GM18505 (cell line): ENCODE results near the gene SMG6.

ENCODE experiments used
- ATAC-seq: cut with Tn5 transposase; IDR thresholded peaks from one replicate; pipeline ENCODE4 v1.9.1; 2021; ENCODE audit not compliant: unreplicated experiment
- POLR2A ChIP-seq: IDR thresholded peaks from 4 replicates; pipeline ENCODE4 v1.6.1; 2011; ENCODE audit warnings: borderline replicate concordance; ENCODE audit not compliant: insufficient read depth, insufficient read length; ENCODE audit errors: extremely low read depth

SMG6 gene

GRCh38 chr17:2303204-2304188 lies at the start of gene SMG6, which contains the start of gene SRR:
TSS of gene SMG6 (minus strand) at chr17:2303785. CDS start at chr17:2303720, 65 bp downstream.
TSS of gene SRR (plus strand) at chr17:2303950. CDS start at chr17:2315561, 11,611 bp downstream.
- peak; percentile 82 for ATAC-seq
- peak; percentile 82 for TF ChIP-seq POLR2A

GRCh38 chr17:2351269-2351668 lies 47.7 kb upstream of the SMG6 start:
- no peak for TF ChIP-seq POLR2A

GRCh38 chr17:2347805-2348685 lies 44.5 kb upstream of the SMG6 start:
- ATAC-seq, result no peak
- no peak for TF ChIP-seq POLR2A

More at GRCh38 chr17:2351269-2351668, 47.7 kb upstream of the SMG6 start:
- no peak for ATAC-seq

GRCh38 chr17:2346475-2346874 lies 42.9 kb upstream of the SMG6 start:
- no peak for TF ChIP-seq POLR2A
- ATAC-seq, result no peak

- no peak for TF ChIP-seq POLR2A
- no peak for ATAC-seq
These were observed 40.9 kb upstream of the SMG6 start for GRCh38 chr17:2344528-2344927.

- TF ChIP-seq POLR2A, result no peak
- no peak for ATAC-seq
These were observed 39.8 kb upstream of the SMG6 start for GRCh38 chr17:2343421-2343820.

- no peak for TF ChIP-seq POLR2A
- ATAC-seq, result no peak
These were observed 34.7 kb upstream of the SMG6 start for GRCh38 chr17:2338315-2338657.

GRCh38 chr17:2337544-2338314 lies 34.1 kb upstream of the SMG6 start:
- peak; percentile 7 for TF ChIP-seq POLR2A

GRCh38 chr17:2336852-2337543 lies 33.4 kb upstream of the SMG6 start, which contains the start of gene SGSM2:
TSS of gene SGSM2 (plus strand) at chr17:2337501. CDS start at chr17:2337689, 188 bp downstream.
- TF ChIP-seq POLR2A, result peak; percentile 8
- ATAC-seq, result peak; percentile 41

More at GRCh38 chr17:2337544-2338314, 34.1 kb upstream of the SMG6 start:
- ATAC-seq, result peak; percentile 28

GRCh38 chr17:2336215-2336851 lies 32.7 kb upstream of the SMG6 start, which contains the start of gene TSR1:
TSS of gene TSR1 (minus strand) at chr17:2336457. CDS start at chr17:2336427, 30 bp downstream.
- peak; percentile 91 for TF ChIP-seq POLR2A
- peak; percentile 53 for ATAC-seq

- no peak for ATAC-seq
- TF ChIP-seq POLR2A, result no peak
These were observed 32.2 kb upstream of the SMG6 start for GRCh38 chr17:2335726-2336214.

GRCh38 chr17:2331303-2331702 lies 27.7 kb upstream of the SMG6 start:
- no peak for TF ChIP-seq POLR2A
- no peak for ATAC-seq
